Muscle of leg (tissue), 11 donors: ENCODE results near the gene MEGF8. TPM values are rescaled to one million over a fixed set of nuclear protein-coding genes. Genes with fewer than 3 reads are reported as not detected.

ENCODE experiments used
- DNase-seq: peaks from one replicate; pipeline ENCODE4 v3.0.0; 2013
- H3K27ac ChIP-seq: one replicate; pipeline ENCODE4 v1.5.1; 2013; ENCODE audit warnings: mild to moderate bottlenecking, low read length, control low read depth
- H3K27me3 ChIP-seq: one replicate; pipeline ENCODE4 v1.6.1; 2013; ENCODE audit warnings: low read length; ENCODE audit not compliant: control insufficient read depth, insufficient read depth
- H3K36me3 ChIP-seq: one replicate; pipeline ENCODE4 v1.6.1; 2013; ENCODE audit warnings: low read length; ENCODE audit not compliant: control insufficient read depth, insufficient read depth
- H3K4me1 ChIP-seq: one replicate; pipeline ENCODE4 v1.6.1; 2013; ENCODE audit warnings: low read length; ENCODE audit not compliant: control insufficient read depth, insufficient read depth
- H3K4me3 ChIP-seq: one replicate; pipeline ENCODE4 v1.5.1; 2013; ENCODE audit warnings: low read length, control low read depth
- H3K9me3 ChIP-seq: replicated peaks from 2 replicates; pipeline ENCODE4 v1.6.1; 2013; ENCODE audit warnings: low read depth, low read length; ENCODE audit not compliant: control insufficient read depth
- WGBS: methylation state at CpG from one replicate; pipeline ENCODE4 v1.1.5; 2013; ENCODE audit warnings: missing lambda C conversion rate; ENCODE audit not compliant: insufficient coverage; 5-methylcytosine and 5-hydroxymethylcytosine counted together
- polyA plus RNA-seq, 8 donors: library from polyadenylated mRNA; unstranded; fragments of 120-200 nt; gene quantifications; one replicate each; pipeline versions ENCODE4 v1.2.1 to v1.2.3, GENCODE V29; 2013; ENCODE audit warnings: inconsistent platforms in 1 of 8, low replicate concordance in 1 of 8; ENCODE audit not compliant: insufficient read length in 8 of 8, insufficient read depth in 1 of 8
- total RNA-seq: library from RNA; stranded (reverse); fragments of 120-200 nt; gene quantifications from one replicate; pipeline ENCODE4 v1.2.4, GENCODE V29; 2013

MEGF8 gene
- total and polyA plus RNA-seq, 9 donors, result 12.6 to 38.9 (median 33.8) TPM

DNA sequence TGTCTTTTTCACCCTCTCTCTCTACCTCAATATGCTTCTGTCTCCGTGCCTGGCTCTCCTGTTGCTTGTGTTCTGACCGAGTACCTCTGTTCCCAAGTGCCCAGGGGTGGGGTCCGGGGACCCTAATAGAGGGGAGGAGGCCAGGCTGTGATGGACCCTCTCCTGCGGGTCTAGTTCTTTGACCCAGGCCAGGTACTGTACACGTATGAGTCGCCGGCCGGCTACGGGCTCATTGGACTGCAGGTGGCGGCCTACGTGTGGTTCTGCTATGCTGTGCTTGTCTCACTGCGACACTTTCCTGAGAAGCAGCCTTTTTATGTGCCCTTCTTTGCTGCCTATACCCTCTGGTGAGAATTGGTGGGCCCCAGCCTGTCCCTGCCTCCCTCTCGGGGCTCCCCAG is 7.9 kb upstream of the MEGF8 start:
- Histone ChIP-seq H3K27ac (no peak overlapping the region), H3K9me3 (no peaks in the 10 kb centered on the region), H3K36me3 (no peaks in the 10 kb centered on the region), H3K27me3 (peaks cover 53% of the 10 kb centered on the region), H3K4me3 (no peak overlapping the region), H3K4me1 (peaks cover 3% of the 10 kb centered on the region)
- no peak for DNase-seq
- WGBS, result 74% methylated on average over 11 of the region's 13 CpGs

DNA sequence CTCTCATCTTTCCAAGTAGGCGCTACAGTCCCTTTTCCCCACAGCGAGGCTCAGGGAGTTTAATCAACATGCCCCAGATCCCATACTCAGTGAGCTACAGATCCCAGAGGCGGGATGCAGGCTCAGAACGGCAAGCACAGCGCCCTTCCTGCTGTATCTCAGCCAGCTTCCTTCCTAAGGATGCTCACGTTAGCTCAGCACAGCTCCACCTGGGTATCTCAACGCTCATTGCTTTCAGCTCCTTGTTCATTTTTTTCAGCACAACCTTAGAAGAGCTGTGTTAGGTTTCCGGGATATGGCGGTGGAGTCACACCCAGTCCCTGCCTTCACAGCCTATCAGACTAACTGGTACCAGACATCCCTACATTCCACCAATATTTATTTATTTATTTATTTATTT is 3.1 kb upstream of the MEGF8 start:
- peaks cover 49% of the 10 kb centered on the region for H3K27me3 ChIP-seq
- H3K4me3 ChIP-seq, result no peak overlapping the region
- H3K27ac ChIP-seq, result no peak overlapping the region
- DNase-seq, result no peak
- H3K36me3 ChIP-seq, result no peaks in the 10 kb centered on the region
- peaks cover 22% of the 10 kb centered on the region for H3K4me1 ChIP-seq
- no peaks in the 10 kb centered on the region for H3K9me3 ChIP-seq
- 52% methylated on average over 6 of the region's 9 CpGs for WGBS

DNA sequence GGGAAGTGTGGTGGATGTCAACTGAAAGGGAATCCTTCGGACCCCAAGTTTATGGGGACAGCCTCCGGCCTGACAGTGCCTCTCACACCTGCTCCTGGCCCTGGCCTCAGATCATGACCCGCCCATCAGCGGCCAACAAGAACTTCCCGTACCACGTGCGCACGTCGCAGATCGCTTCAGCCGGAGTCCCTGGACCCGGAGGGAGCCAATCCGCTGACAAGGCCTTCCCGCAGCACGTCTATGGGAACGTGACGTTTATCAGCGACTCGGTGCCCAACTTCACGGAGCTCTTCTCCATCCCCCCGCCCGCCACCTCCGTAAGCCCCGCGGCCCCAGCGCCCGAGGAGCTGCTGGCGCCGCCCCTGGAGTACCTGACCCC is 2.0 kb upstream of the MEGF8 start:
- H3K27ac ChIP-seq, result no peak overlapping the region
- peaks cover 23% of the 10 kb centered on the region for H3K4me1 ChIP-seq
- 7% methylated on average over 27 of the region's 29 CpGs for WGBS
- no peaks in the 10 kb centered on the region for H3K36me3 ChIP-seq
- peaks cover 49% of the 10 kb centered on the region for H3K27me3 ChIP-seq
- no peaks in the 10 kb centered on the region for H3K9me3 ChIP-seq
- H3K4me3 ChIP-seq, result no peak overlapping the region
- DNase-seq, result no peak

DNA sequence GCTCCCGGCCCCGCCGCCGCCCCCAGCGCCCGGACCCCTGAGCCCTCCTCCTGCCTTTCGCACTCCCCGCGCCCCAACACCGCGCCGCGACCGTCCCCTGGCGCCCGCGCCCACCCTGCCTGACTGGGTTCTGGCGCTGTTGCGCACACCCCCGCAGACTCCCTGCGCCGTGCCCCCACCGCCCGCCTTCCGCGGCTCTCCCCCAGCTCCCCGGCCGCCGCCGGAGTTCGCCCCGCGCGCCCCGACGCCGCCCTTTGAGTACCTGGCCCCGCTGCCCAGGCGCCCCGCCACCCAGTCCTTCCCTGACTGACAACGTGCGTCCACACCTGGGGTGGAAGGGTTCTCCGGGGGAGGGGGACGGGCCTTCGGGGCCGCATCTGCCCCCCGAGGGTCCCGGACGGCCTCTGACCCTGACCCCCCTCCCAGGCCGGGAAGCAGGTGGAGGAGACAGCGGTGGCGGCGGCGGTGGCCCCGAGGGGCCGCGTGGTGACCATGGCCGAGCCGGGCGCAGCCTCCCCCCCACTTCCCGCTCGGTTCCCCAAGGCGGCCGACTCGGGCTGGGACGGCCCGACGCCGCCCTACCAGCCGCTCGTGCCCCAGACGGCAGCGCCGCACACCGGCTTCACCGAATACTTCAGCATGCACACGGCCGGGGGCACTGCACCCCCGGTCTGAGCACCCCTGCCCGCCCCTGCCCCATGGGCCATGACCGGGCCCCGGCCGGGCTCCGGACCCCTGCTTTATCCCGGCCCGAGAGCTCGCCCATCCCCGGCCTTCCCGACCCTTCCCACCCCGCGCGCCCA is 1.4 kb upstream of the MEGF8 start:
- Histone ChIP-seq H3K27me3 (peaks cover 49% of the 10 kb centered on the region), H3K27ac (no peak overlapping the region), H3K9me3 (no peaks in the 10 kb centered on the region), H3K4me3 (no peak overlapping the region), H3K4me1 (peaks cover 23% of the 10 kb centered on the region), H3K36me3 (no peaks in the 10 kb centered on the region)
- 1% methylated on average over 81 of the region's 92 CpGs for WGBS
- no peak for DNase-seq

DNA sequence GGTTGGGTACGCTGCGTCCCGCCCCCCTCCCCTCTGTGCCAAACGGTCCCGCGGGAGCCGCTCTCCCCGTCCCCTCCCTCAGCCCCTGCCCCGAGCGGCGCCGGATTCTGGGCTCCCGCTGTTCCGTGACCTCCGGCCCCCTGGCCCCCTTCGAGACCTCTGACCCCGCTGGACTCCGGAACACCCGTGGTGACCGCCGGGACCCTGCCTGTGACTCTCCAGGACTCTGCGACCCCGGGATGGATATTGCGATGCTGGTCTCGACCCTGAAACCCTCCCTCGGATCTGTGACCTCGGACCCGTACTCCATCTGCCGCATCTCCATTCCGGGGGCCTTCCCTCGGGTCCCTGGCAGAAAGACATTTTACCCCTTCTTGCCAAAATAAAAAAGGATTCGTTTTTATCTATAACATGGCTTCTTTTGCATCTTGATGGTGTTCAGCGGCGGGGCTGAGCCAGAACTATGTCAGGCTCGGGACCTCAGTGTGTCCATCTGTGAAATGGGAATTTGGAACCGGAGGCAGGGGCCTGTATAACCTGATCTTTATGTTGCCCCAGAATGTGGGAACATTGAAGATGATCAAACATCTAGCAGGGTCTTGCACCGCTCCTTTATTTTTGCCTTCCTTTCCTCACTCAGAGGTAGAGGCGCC is 654 bp upstream of the MEGF8 start:
- DNase-seq, result no peak
- peaks cover 49% of the 10 kb centered on the region for H3K27me3 ChIP-seq
- H3K27ac ChIP-seq, result no peak overlapping the region
- peaks cover 23% of the 10 kb centered on the region for H3K4me1 ChIP-seq
- H3K9me3 ChIP-seq, result no peaks in the 10 kb centered on the region
- no peak overlapping the region for H3K4me3 ChIP-seq
- under 1% methylated on average over 27 of the region's 38 CpGs for WGBS
- no peaks in the 10 kb centered on the region for H3K36me3 ChIP-seq

DNA sequence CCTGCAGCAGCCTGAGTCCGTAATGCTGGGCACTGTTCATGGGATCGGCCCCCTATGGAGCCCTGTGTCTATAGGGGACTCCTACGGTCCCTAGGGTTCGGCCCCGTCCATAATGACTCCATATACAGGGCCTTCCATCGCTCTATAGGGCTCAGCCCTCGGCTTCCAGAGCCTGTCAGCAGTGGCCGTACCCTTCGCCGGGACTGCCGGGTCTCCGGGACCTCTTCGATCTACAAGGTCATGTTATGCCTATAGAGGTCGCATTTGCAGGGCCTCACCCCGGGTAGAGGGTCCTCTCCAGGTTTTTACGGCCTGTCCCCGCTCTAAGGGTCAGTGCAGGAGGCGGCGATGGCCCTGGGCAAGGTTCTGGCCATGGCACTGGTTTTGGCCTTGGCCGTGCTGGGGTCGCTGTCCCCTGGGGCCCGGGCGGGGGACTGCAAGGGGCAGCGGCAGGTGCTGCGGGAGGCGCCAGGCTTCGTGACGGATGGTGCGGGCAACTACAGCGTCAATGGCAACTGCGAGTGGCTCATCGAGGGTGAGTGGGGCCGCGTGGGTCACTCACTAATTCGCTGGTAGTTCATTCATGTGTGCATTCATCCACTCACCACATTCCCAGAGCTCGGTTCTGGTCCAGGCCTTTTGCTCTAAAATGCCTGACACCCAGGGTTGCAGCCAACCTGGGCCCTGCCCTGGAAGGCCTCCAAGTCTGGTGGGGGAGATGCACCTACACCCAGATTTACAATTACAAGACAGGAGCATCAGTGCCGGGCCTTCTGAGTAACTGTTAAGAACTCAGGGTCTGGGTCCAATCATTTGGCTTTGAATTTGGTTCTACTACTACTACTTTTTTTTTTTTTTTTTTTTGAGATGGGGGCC is 699 bp downstream of the MEGF8 start:
- peaks cover 38% of the 10 kb centered on the region for H3K27me3 ChIP-seq
- WGBS, result 3% methylated on average over 34 of the region's 37 CpGs
- peaks cover 26% of the 10 kb centered on the region for H3K4me1 ChIP-seq
- peak; percentile 31 for DNase-seq
- no peaks in the 10 kb centered on the region for H3K36me3 ChIP-seq
- H3K4me3 ChIP-seq, result peak overlapping the region; percentile 98
- no peaks in the 10 kb centered on the region for H3K9me3 ChIP-seq
- peak overlapping the region; percentile 82 for H3K27ac ChIP-seq

DNA sequence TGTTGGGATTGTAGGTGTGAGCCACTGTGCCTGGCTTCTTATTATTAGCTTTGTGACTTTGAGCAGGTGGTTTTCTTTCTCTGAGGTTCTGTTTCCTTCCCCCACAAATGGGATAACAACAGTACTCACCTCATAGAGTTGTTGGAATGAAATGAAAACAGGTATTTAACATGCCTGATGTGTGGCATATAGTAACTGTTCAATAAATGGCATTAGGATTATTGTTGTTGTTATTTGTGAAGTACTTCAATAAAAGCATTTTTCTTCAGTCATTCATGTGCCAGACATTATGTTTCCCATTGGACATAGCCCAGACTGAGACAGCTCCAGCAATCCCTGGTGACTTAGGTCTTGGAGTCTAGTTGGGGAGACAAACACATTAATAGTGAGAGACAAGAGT is 1.5 kb downstream of the MEGF8 start:
- DNase-seq, result no peak
- H3K36me3 ChIP-seq, result no peaks in the 10 kb centered on the region
- H3K9me3 ChIP-seq, result no peaks in the 10 kb centered on the region
- no peak overlapping the region for H3K4me3 ChIP-seq
- no peak overlapping the region for H3K27ac ChIP-seq
- peaks cover 32% of the 10 kb centered on the region for H3K27me3 ChIP-seq
- peaks cover 27% of the 10 kb centered on the region for H3K4me1 ChIP-seq

DNA sequence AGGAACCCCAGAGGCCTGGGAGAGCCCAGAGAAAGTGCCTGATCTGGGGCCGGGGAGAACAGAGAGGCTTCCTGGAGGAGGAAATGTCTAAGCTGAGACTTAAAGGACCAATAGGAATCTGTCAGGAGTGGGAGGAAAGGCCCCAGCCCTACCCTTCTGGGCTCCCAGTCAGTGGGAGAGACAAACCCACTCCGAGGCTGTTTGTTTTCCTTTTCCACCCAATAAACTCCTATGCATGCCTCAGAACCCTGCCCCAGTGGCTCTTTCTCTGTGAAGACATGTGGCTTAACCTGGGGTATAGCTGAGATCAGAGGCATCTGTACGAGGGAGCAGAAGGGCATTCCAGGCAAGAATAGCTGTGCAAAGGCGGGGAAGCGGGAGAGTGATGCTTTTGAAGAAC is 1.9 kb downstream of the MEGF8 start:
- H3K9me3 ChIP-seq, result no peaks in the 10 kb centered on the region
- 82% methylated on average over 4 of the region's 5 CpGs for WGBS
- no peak overlapping the region for H3K4me3 ChIP-seq
- H3K27ac ChIP-seq, result no peak overlapping the region
- H3K27me3 ChIP-seq, result peaks cover 27% of the 10 kb centered on the region
- no peaks in the 10 kb centered on the region for H3K36me3 ChIP-seq
- DNase-seq, result no peak
- peaks cover 29% of the 10 kb centered on the region for H3K4me1 ChIP-seq

DNA sequence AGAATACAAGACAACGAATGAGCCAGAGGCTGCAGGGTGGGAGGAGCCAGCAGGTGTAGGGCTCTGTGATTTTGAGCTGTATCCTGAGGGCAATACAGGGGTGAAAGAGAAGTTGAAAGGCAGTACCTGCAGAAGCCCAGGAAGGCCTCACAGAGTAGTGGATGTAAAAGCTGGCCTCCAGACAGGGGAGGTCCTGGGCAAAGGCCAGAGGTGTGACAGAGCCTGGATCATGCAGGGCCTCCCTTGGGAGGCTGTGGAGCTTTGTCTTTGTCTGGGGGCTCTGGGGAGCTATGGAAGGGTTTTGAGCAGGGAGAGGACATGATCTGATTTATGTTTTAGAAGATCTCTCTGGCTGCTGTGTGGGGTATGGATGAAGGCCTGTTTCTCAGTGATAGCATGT is 2.7 kb downstream of the MEGF8 start:
- Histone ChIP-seq H3K27me3 (peaks cover 20% of the 10 kb centered on the region), H3K9me3 (no peaks in the 10 kb centered on the region), H3K27ac (no peak overlapping the region), H3K4me3 (no peak overlapping the region), H3K4me1 (peaks cover 29% of the 10 kb centered on the region), H3K36me3 (no peaks in the 10 kb centered on the region)
- 57% methylated on average over 1 of the region's 1 CpG for WGBS
- DNase-seq, result no peak

DNA sequence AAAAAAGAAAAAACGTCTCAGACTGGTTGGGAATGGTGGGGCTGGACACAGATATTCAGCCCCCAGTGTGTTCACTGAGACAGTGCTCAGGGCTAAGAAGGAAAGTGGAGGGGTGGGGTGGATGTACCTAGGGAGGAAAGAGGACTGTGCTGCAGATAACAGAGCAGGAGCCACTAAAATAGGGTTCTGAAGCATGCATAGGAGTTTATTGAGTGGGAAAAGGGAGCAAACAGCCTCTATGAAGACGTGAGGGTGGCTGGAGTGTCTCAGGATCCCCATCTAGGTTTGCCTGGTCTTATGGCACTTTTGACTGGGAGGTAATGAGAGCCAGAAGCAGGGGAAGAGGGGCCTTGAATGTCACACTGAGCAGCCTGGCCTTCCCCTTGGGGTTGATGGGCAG is 3.4 kb downstream of the MEGF8 start:
- H3K4me1 ChIP-seq, result peaks cover 29% of the 10 kb centered on the region
- no peak overlapping the region for H3K4me3 ChIP-seq
- no peak overlapping the region for H3K27ac ChIP-seq
- H3K27me3 ChIP-seq, result peaks cover 13% of the 10 kb centered on the region
- DNase-seq, result no peak
- H3K9me3 ChIP-seq, result no peaks in the 10 kb centered on the region
- H3K36me3 ChIP-seq, result no peaks in the 10 kb centered on the region
- 65% methylated on average over 2 of the region's 2 CpGs for WGBS
